Amygdala (tissue), 56 donors: ENCODE results near the gene TRPM3.
A peak's percentile ranks its signal among the peaks of the same experiment; 100 is the strongest.

Experiments
- DNase-seq, 56 donors: peaks; one replicate each; lab custom pipeline; 2025; lab: John Stamatoyannopoulos, UW

The TRPM3 gene

GRCh38 chr9:70595211-70595610 is 526.2 kb downstream of the TRPM3 start:
- DNase-seq = no peak

DNA sequence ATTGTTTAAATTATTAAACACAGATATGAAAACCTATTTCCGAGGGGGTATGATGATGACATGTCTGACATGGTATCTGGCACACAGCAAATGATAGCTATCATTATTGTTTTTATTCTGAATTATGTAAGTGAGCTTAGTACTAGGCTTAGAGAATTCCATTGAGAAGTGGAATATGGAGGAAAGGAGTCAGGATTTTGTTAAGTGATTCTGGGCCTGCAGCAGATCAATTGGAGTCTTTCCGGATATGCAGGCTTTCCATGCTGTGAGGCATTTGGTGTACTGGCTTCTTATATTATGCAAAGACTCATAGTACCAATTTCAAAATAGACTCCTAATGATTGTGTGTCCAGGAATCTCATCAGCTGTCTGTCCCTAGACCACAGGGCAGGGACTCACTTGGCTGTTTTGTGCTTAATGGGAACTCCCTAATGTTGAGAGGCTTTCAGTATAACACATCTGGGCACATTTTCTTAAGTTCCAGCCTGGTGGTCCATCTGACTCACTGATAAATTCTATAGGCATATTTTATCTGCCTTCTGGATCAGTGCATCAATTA is 527.0 kb downstream of the TRPM3 start:
- no peak for DNase-seq

DNA sequence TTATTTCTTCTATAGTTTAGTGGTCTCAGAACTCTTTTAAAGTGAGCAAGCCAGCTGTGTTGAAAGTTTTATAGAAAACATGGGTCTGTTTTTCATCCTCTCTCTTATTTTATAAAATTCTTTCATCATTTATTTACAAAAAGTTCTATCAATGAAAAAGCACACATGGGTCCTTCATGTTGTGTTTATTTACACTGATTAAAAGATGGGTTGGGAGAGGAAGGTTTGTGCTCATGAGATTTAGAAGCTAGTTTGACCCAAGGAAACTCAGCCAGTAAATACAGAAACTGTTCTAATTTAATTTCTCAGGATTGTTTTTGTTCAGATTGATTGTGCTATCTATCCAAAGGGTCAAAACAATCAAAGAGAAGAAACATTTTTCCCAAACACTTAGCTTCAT is 528.2 kb downstream of the TRPM3 start:
- DNase-seq = no peak

- no peak for DNase-seq
These were observed 531.1 kb downstream of the TRPM3 start for GRCh38 chr9:70590315-70590677.

GRCh38 chr9:70589571-70590314 is 531.7 kb downstream of the TRPM3 start:
- no peak for DNase-seq

GRCh38 chr9:70588999-70589398 is 532.4 kb downstream of the TRPM3 start:
- no peak for DNase-seq

GRCh38 chr9:70588381-70588780 is 533.0 kb downstream of the TRPM3 start:
- DNase-seq = no peak

DNA sequence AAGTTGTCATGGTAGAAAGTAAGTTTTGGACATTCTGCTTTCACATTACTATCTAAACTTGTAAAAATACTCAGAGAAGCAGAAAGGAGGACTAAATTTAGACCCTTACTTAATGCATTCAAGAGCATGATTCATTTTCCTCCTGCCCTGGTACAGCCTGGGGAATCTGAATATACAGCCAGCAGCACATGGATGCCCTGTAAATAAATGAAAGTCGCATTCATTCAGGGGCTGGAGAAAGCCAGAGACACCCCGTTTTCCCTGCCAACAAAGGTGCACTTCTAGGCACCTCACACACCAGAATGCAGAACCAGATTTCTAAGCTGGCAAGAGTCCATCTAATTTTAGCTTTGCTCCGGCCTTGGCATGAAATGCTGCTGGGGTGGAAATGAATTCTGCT is 534.2 kb downstream of the TRPM3 start:
- DNase-seq = peak in 5 of 56 donors; percentile 8 to 28 (median 11)

GRCh38 chr9:70586476-70586875 is 534.9 kb downstream of the TRPM3 start:
- no peak for DNase-seq

GRCh38 chr9:70581955-70582350 is 539.5 kb downstream of the TRPM3 start:
- DNase-seq = no peak

DNA sequence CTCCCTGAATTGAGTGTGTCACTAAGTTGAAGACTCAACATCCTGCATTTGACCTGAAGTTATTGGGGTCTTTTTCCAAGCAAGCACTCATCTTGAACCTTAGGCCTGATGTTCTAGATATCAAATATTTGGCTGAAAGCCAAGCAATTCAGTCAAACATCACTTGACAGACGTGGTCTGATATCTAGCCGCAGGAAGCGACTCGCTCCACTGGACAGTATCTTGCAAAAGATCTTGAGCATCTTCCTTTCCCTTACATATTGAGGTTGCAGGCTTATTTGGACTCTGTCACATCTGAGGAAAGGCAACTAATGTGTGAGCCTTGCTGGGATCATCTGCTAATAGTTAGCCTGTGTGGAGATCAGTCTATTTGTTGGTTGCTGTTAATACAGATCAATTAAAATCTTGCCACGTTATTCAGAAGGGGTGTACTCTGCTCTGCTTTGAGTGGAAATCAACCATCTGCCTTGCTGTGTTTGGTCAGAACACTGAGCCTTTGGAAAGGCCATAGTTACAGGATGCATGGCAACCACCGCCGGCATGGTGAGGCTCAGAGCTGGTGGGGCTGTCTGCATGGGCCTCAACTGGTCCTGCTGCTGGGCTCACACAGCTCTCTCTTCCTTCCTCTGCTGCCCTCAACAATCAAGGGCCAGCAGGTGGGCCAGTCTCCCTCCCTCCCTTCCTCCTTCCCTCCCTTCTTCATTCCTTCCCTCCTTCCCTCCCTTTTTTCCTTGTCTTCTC is 540.0 kb downstream of the TRPM3 start:
- peak in 1 of 56 donors; percentile 13 for DNase-seq

DNA sequence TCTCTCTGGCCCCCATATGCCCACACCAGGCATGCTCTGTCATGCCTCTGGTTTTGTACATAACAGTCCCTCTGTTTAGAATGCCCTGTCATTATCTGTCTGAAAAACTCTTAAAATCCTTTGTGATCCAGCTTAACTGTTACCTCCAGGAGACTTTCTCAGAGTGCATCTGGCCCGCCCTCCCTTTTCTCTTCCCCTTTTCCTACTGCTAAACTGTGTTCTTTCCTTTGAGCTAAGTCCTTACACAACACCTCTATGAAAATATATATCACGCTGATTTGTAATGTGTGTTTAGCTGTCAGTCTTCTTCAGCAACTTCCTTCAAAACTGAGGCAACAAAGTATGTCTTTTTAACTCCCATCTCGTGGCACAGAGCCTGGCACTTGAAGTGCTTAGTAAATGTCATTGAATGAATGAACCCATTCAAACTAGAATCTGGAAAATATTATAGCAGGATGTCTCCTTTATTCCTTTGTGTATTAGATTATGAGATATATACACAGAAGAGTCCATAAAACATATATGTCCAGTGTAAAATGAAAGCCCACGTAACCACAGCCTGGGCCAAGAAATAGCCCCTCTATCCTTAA is 540.7 kb downstream of the TRPM3 start:
- DNase-seq = no peak

DNA sequence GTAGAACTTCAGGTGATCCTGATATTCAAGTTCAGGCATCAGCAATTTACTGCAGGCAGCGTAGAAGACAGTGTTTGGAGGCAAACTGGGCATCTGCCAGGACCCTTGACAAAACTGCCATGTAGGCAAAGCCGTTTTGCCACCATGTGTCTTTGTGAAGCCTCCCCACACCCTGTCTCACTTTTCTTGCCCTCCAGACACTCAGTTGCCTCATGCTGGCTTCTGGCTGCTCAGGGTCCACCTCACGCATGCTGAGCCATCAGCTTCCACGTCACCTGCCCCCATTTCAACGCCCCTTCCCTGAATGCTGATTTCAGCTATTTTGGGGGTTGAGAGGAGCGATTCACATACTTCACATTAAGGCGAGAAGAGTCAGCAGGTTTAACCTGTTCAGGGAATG is 541.7 kb downstream of the TRPM3 start:
- DNase-seq = no peak

DNA sequence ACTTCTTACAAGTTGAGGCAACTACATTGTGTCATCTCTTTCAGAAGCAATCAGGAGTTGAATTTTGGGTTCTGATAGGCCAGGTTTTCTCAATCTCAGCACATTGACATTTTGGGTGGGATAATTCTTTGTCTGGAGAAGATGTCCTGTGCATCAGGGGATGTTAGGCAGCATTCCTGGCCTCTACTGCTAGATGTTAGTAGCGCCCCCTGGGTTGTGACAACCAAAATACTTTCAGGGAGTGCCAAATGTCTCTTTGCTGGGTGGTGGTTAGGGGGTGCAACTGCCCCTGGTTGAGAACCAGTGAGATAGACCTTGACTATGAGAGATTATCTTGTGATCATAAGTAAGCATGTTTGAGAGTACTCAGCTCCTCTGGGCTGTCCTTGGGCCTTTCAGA is 542.7 kb downstream of the TRPM3 start:
- no peak for DNase-seq

GRCh38 chr9:70577671-70578070 is 543.8 kb downstream of the TRPM3 start:
- no peak for DNase-seq

DNA sequence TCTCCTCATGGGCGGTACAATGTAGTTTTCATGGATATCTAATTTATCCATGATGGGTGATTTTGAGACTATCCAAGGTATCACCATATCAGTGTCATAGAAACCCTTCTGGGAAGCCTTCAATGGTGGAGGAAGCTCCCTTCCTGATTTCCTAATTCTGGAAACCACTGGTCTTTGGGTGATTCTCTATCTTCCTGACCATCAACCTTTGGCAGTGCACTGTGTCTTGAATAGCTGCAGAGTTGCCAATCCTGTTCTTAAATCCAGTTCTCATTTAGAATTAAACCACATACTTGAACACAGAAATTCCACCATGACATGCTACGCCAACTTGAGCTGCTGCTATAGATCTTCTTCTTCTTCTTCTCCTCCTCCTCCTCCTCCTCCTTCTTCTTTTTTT is 545.3 kb downstream of the TRPM3 start:
- no peak for DNase-seq

GRCh38 chr9:70574151-70574837 is 547.1 kb downstream of the TRPM3 start:
- DNase-seq = peak in 1 of 56 donors; percentile 9

GRCh38 chr9:70573308-70573707 is 548.1 kb downstream of the TRPM3 start:
- DNase-seq = no peak

DNA sequence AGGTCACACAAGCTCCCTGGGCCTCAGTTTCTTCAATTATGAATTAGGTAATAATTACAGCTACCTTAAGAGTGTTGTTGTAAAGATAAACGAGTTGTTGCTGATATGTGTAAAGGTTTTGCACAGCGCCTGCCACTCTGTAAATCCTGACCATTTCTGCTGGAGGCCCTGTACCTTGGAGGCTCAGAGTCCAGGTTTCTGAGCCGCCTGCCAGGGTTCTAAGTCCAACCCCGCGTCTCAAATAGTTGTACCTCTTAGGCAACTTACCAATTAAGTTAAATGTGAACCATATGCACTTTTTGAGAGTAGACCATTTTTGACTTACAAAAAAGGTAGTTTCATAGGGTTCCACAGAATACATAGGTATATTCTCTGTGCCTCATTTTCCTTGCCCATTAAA is 550.2 kb downstream of the TRPM3 start:
- no peak for DNase-seq

DNA sequence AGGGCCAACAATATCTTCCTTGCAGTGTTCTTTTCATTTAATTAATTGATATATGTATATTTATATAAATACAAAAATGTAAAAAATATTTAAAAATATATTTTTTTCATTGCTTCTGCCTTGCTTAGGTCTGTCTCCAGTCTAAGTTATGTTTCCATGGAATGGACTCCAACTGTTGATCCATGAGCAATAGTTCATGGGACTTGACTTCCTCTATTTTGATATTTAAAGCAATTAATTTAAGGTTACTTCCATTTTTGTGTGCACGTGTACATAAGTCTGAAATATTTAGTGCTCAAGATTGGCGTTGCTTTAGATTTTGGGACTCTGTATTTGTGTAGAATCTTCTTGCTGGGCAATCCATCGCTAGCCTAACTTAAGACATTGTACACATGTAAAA is 551.6 kb downstream of the TRPM3 start:
- no peak for DNase-seq
